ENCODE data around the gene ANAPC16. TPM values are rescaled to one million over a fixed set of nuclear protein-coding genes. Genes with fewer than 3 reads are reported as not detected.
"Not testable (repeated sequence)": the region's sequence is repeated elsewhere in the genome, so short reads cannot be mapped to it uniquely, and the experiment has no call there.

Gene ANAPC16
- polyA plus RNA-seq, 4 donors, result 195 to 212 (median 204) TPM

DNA sequence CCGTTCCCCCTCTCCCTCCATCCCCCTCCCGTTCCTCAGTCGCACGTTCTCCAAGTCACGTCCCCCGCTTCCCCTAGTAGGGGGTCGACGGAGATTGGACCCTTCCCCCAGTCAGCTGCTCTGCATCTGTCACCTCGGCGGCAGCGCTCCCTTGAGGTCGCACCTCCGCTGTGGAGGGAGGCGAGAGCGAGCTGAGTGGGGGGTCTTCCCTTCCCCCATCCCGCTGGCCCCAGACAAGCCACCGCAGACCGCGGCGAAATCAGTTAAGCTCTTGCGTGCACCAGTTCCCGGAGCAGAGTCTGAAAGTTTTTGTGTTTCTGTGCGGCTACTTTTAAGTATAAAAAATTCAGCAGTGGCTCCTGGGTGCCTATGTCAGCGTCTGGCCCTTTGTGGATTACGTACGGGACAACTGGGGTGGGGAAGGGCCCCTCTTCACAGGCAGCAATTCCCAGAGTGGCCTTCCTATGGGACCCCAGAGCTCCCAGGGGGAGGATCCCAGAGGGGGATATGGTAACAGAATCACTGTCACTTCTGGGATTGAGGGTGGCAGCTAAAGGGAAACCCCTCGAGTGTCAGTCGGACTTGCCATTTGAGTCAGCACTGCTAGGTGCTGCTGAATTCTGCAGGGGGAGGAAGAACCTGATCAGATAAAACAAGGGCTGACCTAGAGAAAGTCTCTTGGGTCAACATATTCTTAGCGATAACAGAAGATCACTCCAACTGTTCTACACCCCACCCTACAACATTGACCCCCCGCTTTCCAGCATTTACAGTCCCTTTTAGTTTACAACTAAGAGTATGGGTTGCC, 45.4 kb downstream of the ANAPC16 start:
- DNase-seq (ENCODE audit: low read depth in 4 of 4, low spot score in 3 of 4), result no peak

- no peak for DNase-seq (ENCODE audit: low read depth in 4 of 4, low spot score in 3 of 4)
Measured at GRCh38 chr10:72261784-72262404, 46.1 kb downstream of the ANAPC16 start.

- DNase-seq (ENCODE audit: low read depth in 4 of 4, low spot score in 3 of 4), result no peak
Measured at GRCh38 chr10:72263613-72264241, 47.9 kb downstream of the ANAPC16 start.

DNA sequence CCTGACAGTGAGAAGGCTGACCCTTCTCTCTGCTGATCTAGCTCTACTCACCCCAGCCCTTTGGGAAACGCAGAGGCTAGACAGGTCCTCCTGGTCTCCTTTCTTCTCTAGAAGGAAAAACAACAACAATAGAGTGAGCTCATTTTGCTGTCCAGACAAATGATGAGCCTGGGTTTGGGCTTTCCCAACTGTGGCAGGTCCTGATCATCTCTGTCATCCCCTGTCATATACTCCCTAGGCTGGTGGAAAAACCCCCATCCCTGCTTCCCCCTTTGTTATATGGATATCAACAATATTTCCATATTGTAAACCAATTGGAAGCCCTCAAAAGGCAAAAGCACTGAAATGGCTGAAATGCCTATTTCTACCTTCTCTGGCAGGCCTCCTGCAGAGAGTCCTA, 48.7 kb downstream of the ANAPC16 start:
- no peak for DNase-seq (ENCODE audit: low read depth in 4 of 4, low spot score in 3 of 4)

DNA sequence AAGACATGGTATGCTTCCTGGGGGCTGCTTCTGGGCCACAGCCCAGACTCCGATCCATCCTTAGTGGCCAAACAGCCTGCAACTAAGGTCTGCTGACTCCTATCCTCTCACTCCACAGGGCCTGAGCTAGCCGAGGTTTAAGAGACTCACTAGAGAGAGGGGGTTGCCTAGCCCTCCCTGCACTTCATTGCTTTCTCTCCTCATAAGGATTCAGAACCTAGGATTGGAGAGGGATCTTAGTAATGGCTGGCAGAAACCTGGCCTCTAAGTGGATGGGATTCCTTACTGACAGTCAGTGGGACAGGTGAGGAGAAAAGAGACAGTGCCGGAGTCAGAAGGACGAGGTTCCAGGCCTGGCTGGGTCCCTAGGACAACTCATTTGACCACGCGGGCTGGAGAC, 49.7 kb downstream of the ANAPC16 start:
- no peak for DNase-seq (ENCODE audit: low read depth in 4 of 4, low spot score in 3 of 4)

GRCh38 chr10:72265990-72266865, 50.4 kb downstream of the ANAPC16 start:
- no peak for DNase-seq (ENCODE audit: low read depth in 4 of 4, low spot score in 3 of 4)

- DNase-seq (ENCODE audit: low read depth in 4 of 4, low spot score in 3 of 4), result no peak
Measured at GRCh38 chr10:72267381-72267780, 51.6 kb downstream of the ANAPC16 start.

GRCh38 chr10:72267819-72268399, 52.1 kb downstream of the ANAPC16 start:
- no peak for DNase-seq (ENCODE audit: low read depth in 4 of 4, low spot score in 3 of 4)

GRCh38 chr10:72268475-72269200, 52.8 kb downstream of the ANAPC16 start:
- DNase-seq (ENCODE audit: low read depth in 4 of 4, low spot score in 3 of 4), result not testable (repeated sequence)

- no peak for DNase-seq (ENCODE audit: low read depth in 4 of 4, low spot score in 3 of 4)
Measured at GRCh38 chr10:72270607-72271281, 54.9 kb downstream of the ANAPC16 start.

DNA sequence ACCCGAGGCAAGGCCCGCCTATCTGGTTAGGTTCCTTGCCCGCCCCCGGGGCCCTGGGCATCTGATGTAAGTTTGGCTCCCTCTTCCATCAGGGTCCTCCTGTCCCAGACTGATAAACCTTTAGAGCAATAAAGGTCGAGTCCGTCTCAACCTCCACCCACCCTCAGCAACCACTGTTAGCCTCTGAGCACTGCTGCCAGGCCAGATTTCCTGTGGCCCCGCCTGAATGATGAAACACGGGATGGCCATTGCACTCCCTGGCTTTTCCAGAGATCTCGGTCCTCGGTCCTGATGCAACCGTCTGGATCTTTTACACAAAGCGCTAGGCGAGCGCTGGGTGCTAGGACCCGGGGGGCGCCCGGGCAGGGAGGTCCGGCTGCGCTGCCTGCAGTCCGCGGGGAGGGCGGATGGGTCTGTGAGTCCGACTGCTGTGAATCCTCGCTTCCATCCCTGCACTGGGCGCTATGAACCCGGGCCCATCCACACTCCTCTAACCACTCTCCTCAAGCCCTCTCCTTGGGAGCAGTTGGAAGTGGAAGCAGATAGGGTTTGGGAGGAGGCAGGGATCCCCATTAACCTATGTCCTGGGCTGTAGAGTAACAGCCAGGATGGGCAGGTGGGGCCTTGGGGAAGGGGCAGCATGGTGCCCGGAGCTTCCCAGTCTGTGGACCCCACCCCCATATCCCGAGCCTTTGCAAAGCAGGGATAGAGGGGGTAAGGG, 57.0 kb downstream of the ANAPC16 start:
- DNase-seq (ENCODE audit: low read depth in 4 of 4, low spot score in 3 of 4), result peak in 1 of 4 donors; percentile 77

DNA sequence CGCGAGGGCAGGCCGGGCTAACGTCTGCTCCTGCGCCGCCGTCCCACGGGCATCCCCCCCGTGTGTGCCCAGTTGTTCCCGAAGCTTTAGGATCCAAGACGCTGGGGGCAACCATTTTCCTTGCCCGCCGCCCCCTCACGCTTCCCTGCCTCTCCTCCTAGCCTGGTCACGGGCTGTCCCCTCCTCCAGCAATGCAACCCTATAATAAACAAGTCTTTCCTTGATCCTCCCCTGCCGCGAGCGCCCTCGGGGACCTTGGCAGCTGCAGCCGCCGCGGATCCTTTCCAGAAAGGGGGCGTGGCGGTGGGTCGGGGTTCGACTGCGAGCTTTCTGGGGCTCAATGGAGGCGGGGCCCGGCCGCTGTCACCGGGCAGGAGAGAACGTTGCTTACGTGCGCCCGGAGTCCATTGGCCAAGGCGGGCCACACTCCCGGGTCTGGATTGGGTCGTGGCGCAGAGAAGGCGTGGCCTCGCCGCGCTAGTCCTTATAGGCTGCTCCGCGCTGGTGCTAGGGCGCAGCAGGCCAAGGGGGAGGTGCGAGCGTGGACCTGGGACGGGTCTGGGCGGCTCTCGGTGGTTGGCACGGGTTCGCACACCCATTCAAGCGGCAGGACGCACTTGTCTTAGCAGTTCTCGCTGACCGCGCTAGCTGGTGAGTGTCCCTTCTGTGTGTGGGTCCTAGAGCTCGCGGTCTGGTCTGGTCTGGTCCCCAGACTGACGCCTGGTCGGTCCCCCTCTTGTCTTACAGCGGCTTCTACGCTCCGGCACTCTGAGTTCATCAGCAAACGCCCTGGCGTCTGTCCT, 57.8 kb downstream of the ANAPC16 start, which contains the start of gene DDIT4:
DDIT4 (plus strand) TSS at position 515 of the 803 bp plus-strand sequence. CDS start 293 bp downstream, outside the sequence.
- DNase-seq (ENCODE audit: low read depth in 4 of 4, low spot score in 3 of 4), result peak; percentile 94 to 97 (median 96)

- no peak for DNase-seq (ENCODE audit: low read depth in 4 of 4, low spot score in 3 of 4)
Measured at GRCh38 chr10:72274213-72274729, 58.5 kb downstream of the ANAPC16 start.

DNA sequence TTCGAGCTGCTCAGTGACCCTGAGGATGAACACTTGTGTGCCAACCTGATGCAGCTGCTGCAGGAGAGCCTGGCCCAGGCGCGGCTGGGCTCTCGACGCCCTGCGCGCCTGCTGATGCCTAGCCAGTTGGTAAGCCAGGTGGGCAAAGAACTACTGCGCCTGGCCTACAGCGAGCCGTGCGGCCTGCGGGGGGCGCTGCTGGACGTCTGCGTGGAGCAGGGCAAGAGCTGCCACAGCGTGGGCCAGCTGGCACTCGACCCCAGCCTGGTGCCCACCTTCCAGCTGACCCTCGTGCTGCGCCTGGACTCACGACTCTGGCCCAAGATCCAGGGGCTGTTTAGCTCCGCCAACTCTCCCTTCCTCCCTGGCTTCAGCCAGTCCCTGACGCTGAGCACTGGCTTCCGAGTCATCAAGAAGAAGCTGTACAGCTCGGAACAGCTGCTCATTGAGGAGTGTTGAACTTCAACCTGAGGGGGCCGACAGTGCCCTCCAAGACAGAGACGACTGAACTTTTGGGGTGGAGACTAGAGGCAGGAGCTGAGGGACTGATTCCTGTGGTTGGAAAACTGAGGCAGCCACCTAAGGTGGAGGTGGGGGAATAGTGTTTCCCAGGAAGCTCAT, 59.0 kb downstream of the ANAPC16 start:
- DNase-seq (ENCODE audit: low read depth in 4 of 4, low spot score in 3 of 4), result no peak

DNA sequence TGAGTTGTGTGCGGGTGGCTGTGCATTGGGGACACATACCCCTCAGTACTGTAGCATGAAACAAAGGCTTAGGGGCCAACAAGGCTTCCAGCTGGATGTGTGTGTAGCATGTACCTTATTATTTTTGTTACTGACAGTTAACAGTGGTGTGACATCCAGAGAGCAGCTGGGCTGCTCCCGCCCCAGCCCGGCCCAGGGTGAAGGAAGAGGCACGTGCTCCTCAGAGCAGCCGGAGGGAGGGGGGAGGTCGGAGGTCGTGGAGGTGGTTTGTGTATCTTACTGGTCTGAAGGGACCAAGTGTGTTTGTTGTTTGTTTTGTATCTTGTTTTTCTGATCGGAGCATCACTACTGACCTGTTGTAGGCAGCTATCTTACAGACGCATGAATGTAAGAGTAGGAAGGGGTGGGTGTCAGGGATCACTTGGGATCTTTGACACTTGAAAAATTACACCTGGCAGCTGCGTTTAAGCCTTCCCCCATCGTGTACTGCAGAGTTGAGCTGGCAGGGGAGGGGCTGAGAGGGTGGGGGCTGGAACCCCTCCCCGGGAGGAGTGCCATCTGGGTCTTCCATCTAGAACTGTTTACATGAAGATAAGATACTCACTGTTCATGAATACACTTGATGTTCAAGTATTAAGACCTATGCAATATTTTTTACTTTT, 59.7 kb downstream of the ANAPC16 start:
- no peak for DNase-seq (ENCODE audit: low read depth in 4 of 4, low spot score in 3 of 4)

DNA sequence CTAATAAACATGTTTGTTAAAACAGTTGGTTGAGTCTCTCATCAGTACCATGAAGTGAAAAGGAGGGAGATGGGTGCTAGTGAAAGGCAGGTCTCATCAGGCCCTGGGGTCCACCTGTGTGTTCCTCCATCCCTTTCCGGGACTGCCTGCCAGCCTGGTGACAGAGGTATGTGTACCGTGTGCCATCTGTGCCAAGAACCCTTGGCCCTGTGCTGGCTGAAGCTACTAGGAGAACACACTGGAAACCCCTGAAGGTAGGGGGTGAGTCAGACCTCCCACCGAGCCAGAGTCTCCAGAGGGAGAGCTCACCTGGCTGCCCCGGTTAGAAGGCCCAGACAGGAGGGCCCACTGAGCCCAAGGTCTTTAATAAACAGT, 60.2 kb downstream of the ANAPC16 start:
- DNase-seq (ENCODE audit: low read depth in 4 of 4, low spot score in 3 of 4), result no peak

Measured in right renal pelvis (tissue), 4 donors.